GM10248 (cell line): ENCODE measurements around the gene ARMC2.

Source experiments
- CTCF ChIA-PET: fragments of 300-600 bp; sonication (Branson Sonifier 250); formaldehyde crosslinking; extraction: SDS; loops from one replicate; lab custom pipeline; 2021; ENCODE audit warnings: antibody characterized with exemption; lab: Yijun Ruan, JAX
- POLR2A ChIA-PET: fragments of 350-650 bp; sonication (Branson Sonifier 250); formaldehyde crosslinking; extraction: SDS; loops from one replicate; lab custom pipeline; 2020; ENCODE audit warnings: antibody characterized with exemption; lab: Yijun Ruan, JAX
- DNase-seq: peaks from one replicate; pipeline ENCODE4 v3.0.0; 2012; ENCODE audit errors: extremely low spot score
- TF ChIP-seq, protein P1 (sequence below): IDR thresholded peaks from 2 replicates; pipeline ENCODE4 v1.5.1; 2012; ENCODE audit warnings: mild to moderate bottlenecking, low read depth; ENCODE audit errors: extremely low read depth, missing control alignments, control extremely low read depth

ARMC2 gene

DNA sequence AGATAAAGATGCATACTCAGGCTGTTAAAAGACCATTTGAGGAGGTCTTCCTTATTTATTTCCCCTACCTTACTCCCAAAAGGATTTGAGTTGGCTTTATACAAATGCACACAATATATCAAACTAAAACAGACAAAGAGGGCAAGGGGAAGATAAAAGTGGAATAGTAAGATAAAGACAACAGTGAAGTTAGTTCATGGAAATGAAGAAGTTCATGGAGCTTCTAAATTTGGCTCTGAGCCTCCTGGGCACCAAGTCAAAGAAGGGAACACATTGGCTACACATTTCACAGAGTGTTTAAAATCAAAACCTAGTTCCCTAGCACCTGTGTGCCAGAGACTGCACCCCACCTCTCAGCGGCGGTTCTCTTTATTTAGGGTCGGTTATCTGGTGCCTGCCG is 25.8 kb upstream of the ARMC2 start:
- DNase-seq: no peak
- CTCF ChIA-PET: interaction anchor here (0.6 to 1.4 kb wide), 4 partner anchors 10 to 280 kb away, joined by 3 to 5 read pairs (median 4); no protein-coding TSS in a partner anchor
- TF ChIP-seq, protein P1, sequence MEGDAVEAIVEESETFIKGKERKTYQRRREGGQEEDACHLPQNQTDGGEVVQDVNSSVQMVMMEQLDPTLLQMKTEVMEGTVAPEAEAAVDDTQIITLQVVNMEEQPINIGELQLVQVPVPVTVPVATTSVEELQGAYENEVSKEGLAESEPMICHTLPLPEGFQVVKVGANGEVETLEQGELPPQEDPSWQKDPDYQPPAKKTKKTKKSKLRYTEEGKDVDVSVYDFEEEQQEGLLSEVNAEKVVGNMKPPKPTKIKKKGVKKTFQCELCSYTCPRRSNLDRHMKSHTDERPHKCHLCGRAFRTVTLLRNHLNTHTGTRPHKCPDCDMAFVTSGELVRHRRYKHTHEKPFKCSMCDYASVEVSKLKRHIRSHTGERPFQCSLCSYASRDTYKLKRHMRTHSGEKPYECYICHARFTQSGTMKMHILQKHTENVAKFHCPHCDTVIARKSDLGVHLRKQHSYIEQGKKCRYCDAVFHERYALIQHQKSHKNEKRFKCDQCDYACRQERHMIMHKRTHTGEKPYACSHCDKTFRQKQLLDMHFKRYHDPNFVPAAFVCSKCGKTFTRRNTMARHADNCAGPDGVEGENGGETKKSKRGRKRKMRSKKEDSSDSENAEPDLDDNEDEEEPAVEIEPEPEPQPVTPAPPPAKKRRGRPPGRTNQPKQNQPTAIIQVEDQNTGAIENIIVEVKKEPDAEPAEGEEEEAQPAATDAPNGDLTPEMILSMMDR: no peak
- POLR2A ChIA-PET: no interaction called here

DNA sequence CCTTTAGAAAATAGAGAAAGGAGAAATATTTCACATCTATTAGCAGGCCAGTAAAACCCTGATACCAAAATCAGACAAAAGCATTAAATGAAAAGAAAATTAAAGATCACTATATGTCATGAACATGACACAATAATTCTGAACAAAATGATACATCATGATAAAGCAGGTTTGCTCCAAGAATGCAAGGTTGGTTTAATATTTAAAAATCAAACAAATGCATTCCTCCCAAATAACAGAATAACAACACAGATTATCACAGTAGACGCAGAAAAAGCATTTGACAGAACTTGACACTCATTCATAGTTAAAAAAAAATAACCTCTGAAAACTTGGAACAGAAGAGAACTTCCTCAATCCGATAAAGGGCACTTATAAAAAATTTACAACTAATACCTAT is 22.9 kb upstream of the ARMC2 start:
- POLR2A ChIA-PET: no interaction called here
- TF ChIP-seq, protein P1: no peak
- CTCF ChIA-PET: no interaction called here
- DNase-seq: no peak

DNA sequence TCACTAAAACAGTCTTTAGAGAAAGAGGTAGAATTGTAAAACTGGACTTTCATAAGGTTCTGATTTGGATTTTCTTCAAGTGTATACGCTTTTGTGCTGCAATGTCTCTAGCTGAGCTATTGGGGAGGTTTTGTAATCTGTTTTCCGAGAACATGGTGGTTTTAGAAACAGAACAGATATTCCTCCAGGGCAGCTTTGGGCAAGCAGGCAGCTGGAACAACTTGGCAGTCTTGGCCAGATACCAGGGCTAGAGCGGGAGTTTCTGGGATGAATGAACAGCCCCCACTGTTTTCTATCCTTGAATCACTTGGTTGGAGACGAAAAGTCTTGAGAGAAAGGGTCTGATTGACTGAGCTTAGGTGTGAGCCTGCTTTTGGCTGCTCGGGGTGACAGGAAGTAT is 17.1 kb upstream of the ARMC2 start:
- ChIA-PET CTCF (interaction anchor here (1.0 kb wide), 1 partner anchor 35 kb away, joined by 3 read pairs; no protein-coding TSS in a partner anchor), POLR2A (no interaction called here)
- TF ChIP-seq, protein P1: no peak
- DNase-seq: no peak

DNA sequence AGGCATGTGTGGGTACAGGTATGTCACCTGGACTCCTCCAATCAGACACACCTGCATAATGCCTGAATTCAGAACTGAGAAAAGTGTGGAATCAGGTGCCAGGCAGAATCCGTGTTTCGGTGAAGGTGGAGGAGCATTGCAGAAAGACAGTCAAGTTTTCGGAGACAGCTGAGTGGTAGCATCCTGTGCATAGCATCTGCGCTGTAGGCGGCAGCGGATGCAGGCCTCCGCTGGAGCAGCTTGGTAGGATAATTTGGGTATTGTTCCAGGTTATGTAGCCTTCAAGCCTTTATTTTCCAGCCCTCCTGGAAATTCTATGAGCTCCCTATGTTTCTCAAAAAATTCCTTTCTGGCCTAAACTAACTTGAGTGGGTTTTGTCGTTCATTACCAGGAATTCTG is 15.5 kb upstream of the ARMC2 start:
- TF ChIP-seq, protein P1: no peak
- POLR2A ChIA-PET: interaction anchor here (0.7 kb wide), 1 partner anchor 579 kb away, joined by 3 read pairs; no protein-coding TSS in a partner anchor

DNA sequence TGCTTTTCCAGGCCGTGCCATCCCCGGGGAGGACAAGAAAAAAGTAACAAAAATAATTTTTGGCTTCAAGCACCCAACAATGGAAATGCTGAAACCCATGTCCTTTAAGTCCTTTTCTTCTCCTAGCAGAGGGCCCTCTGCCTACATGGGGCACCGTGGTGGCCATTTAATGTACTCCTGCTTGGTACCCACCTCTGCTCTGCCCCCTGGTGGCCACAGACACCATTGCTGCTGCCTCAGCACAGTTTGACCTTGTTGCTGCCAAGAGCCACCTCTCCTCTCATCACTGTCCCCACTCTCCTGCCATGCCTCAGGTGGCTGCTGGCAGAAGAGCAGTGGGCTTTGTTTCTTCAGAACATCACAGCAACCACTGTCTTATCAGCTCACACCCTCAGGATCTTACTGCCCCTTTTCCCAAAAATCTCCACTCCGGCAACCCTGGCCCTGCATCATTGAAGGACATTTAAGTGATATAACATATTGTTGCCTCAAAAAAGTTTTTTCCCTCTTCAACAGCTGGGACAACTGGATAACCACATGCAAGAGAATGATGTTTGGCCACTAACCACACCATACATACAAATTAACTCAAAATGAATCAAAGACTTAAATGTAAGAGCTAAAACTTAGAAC is 12.9 kb upstream of the ARMC2 start:
- TF ChIP-seq, protein P1: peak; percentile 84
- DNase-seq: peak; percentile 77
- ChIA-PET POLR2A (no interaction called here), CTCF (interaction anchor here (1.0 to 2.2 kb wide), 9 partner anchors 8 to 293 kb away, joined by 3 to 17 read pairs (median 7); partner anchors contain the start of gene ARMC2)

More for the DNA sequence above, 15.5 kb upstream of the ARMC2 start:
- no peak for DNase-seq
- CTCF ChIA-PET: interaction anchor here (1.0 to 1.4 kb wide), 3 partner anchors 10 to 49 kb away, joined by 3 to 5 read pairs (median 3); no protein-coding TSS in a partner anchor

DNA sequence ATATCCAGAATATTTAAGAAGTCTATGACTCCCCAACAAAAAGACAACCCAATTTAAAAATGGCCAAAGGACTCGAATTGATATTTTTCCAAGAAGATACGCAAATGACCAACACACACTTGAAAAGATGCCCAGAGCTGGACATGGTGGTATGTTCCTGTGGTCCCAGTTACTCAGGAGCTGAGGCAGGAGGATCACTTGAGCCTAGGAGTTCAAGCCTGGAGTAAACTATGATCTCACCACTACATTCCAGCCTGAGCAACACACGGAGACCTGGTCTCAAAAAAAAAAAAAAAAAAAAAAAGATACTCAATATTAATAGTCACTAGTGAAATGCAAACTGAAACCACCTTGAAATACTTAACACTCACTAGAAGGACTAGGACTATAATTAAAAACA is 12.2 kb upstream of the ARMC2 start:
- ChIA-PET POLR2A (no interaction called here), CTCF (interaction anchor here (0.7 to 2.2 kb wide), 10 partner anchors 9 to 294 kb away, joined by 3 to 17 read pairs (median 4); partner anchors contain the start of gene ARMC2)
- TF ChIP-seq, protein P1: no peak
- no peak for DNase-seq
